ENCODE measurements around the gene C14orf180.

- no peak for TF ChIP-seq CTCF (IDR thresholded peaks at IDR 0.05)
- no peak for TF ChIP-seq SIN3A (IDR thresholded peaks at IDR 0.05; ENCODE audit: borderline replicate concordance, insufficient read depth, low read depth, low read length)
- no peak for TF ChIP-seq REST (IDR thresholded peaks at IDR 0.05; ENCODE audit: insufficient read depth in 1 of 2, low read depth in 2 of 2, low read length in 1 of 2)
- no peak for TF ChIP-seq POLR2AphosphoS5 (IDR thresholded peaks at IDR 0.05; ENCODE audit: low read depth, low read length)
- TF ChIP-seq TCF7L2 (IDR thresholded peaks at IDR 0.05; ENCODE audit: low read depth, low read length) = no peak
Measured at GRCh38 chr14:104547998-104548700, 31.4 kb upstream of the C14orf180 start.
